Glutamatergic neuron (in vitro differentiated cells): Measurements from ENCODE around the gene B4GALT3. TPM values are rescaled to one million over a fixed set of nuclear protein-coding genes. Genes with fewer than 3 reads are reported as not detected.
"Not testable (repeated sequence)": the region's sequence is repeated elsewhere in the genome, so short reads cannot be mapped to it uniquely, and the experiment has no call there.

ENCODE experiments used
- DNase-seq: peaks from one replicate; pipeline ENCODE4 v3.0.0; 2022
- H3K27ac Mint-ChIP-seq: one replicate; pipeline ENCODE4 v1.8.0; 2020; ENCODE audit warnings: mild to moderate bottlenecking, mixed read lengths, inconsistent platforms; ENCODE audit not compliant: unreplicated experiment
- H3K27me3 Mint-ChIP-seq: one replicate; pipeline ENCODE4 v1.8.0; 2020; ENCODE audit warnings: mild to moderate bottlenecking, moderate library complexity, mixed read lengths, inconsistent platforms; ENCODE audit not compliant: unreplicated experiment
- H3K36me3 Mint-ChIP-seq: one replicate; pipeline ENCODE4 v1.8.0; 2020; ENCODE audit warnings: mild to moderate bottlenecking, mixed read lengths, inconsistent platforms; ENCODE audit not compliant: unreplicated experiment
- H3K4me1 Mint-ChIP-seq: one replicate; pipeline ENCODE4 v1.8.0; 2020; ENCODE audit warnings: mild to moderate bottlenecking, low read depth, mixed read lengths, inconsistent platforms; ENCODE audit not compliant: unreplicated experiment
- H3K4me3 Mint-ChIP-seq: one replicate; pipeline ENCODE4 v1.8.0; 2020; ENCODE audit warnings: mild to moderate bottlenecking, mixed read lengths, inconsistent platforms; ENCODE audit not compliant: unreplicated experiment
- H3K9me3 Mint-ChIP-seq: one replicate; pipeline ENCODE4 v1.8.0; 2020; ENCODE audit warnings: mild to moderate bottlenecking, moderate library complexity, mixed read lengths, inconsistent platforms; ENCODE audit not compliant: unreplicated experiment
- CTCF ChIP-seq: fragments of 200-600 bp; sonication (generic); IDR thresholded peaks from one replicate; pipeline ENCODE4 v1.5.0; 2021; ENCODE audit not compliant: partially characterized antibody, unreplicated experiment
- total RNA-seq: library from RNA; stranded (reverse); fragmentation: NEBNext Ultra II Directional; extraction: Animal tissue kit (Norgen Biotek cat#: 25700); gene quantifications from one replicate; pipeline ENCODE4 v1.2.1, GENCODE V29; 2021; ENCODE audit not compliant: unreplicated experiment

Gene B4GALT3
- total RNA-seq, 1 donor from 2014 or later, result 35.7 TPM

- Mint-ChIP-seq H3K27me3 (peaks cover 2% of the 10 kb centered on the region), H3K36me3 (no peaks in the 10 kb centered on the region), H3K9me3 (no peaks in the 10 kb centered on the region), H3K4me1 (peaks cover 7% of the 10 kb centered on the region), H3K4me3 (no peak overlapping the region), H3K27ac (no peak overlapping the region)
- no peak for TF ChIP-seq CTCF
- no peak for DNase-seq
These were observed 47.8 kb upstream of the B4GALT3 start for GRCh38 chr1:161225178-161225533.

- H3K27ac Mint-ChIP-seq, H3K36me3 Mint-ChIP-seq, DNase-seq, H3K4me3 Mint-ChIP-seq, H3K27me3 Mint-ChIP-seq, H3K4me1 Mint-ChIP-seq, H3K9me3 Mint-ChIP-seq: not testable (repeated sequence)
These were observed 47.4 kb upstream of the B4GALT3 start for GRCh38 chr1:161224695-161225087.

- H3K36me3 Mint-ChIP-seq, result no peaks in the 10 kb centered on the region
- H3K9me3 Mint-ChIP-seq, result no peaks in the 10 kb centered on the region
- H3K27me3 Mint-ChIP-seq, result peaks cover 2% of the 10 kb centered on the region
- H3K4me3 Mint-ChIP-seq, result no peak overlapping the region
- TF ChIP-seq CTCF, result no peak
- no peak overlapping the region for H3K27ac Mint-ChIP-seq
- peaks cover 7% of the 10 kb centered on the region for H3K4me1 Mint-ChIP-seq
- DNase-seq, result no peak
These were observed 46.7 kb upstream of the B4GALT3 start for GRCh38 chr1:161223805-161224694.

DNA sequence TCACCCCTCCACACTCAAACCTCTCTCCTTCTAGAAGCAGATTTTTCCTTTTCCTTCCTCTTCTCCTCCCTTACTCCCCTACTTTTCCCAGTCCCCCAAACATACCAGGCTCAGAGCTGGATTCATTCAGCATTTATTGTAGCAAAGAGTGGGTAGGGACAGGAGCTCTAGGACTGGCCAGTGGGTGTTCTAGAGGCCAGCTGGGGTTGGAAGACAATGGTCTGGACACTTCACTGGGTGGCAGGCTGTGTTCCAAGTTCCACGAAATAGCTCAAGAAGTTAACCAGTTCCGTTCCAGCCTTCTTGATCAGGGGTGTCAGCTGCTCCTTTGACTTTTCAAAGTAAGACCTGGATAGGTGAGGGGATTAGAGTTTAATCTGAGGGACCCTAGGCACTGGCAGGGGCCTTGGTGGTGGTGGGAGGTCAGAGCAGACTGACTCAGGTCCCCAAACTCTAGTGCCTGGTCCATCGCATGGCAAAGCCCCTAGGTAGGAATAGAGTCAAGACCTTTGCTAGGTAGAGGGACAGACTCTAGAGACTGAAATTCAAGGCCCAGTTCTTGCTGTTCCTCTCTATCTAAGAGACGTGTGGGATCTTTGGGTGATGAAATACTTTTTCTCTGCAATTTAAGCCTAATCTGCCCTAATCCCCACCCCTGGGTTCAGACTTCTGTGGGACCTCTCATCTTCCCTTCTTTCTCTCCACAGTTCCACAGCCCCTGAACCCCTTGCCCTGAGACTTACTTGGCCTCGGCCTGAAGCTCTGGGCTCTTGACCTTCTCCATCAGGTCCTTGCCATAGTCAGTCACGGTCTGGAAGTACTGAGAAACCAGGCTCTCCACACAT lies 45.1 kb upstream of the B4GALT3 start:
- Mint-ChIP-seq H3K4me3 (no peak overlapping the region), H3K27ac (no peak overlapping the region), H3K4me1 (peaks cover 6% of the 10 kb centered on the region), H3K36me3 (no peaks in the 10 kb centered on the region), H3K27me3 (peaks cover 2% of the 10 kb centered on the region), H3K9me3 (no peaks in the 10 kb centered on the region)
- no peak for TF ChIP-seq CTCF
- DNase-seq, result no peak

GRCh38 chr1:161220002-161220401 lies 42.7 kb upstream of the B4GALT3 start:
- TF ChIP-seq CTCF, result no peak
- Mint-ChIP-seq H3K36me3 (no peaks in the 10 kb centered on the region), H3K4me3 (no peak overlapping the region), H3K27ac (no peak overlapping the region), H3K27me3 (no peaks in the 10 kb centered on the region), H3K4me1 (no peaks in the 10 kb centered on the region), H3K9me3 (peaks cover under 1% of the 10 kb centered on the region)
- no peak for DNase-seq
